ENCODE measurements around the gene TEKT3.

GRCh38 chr17:15361151-15361550 lies 19.8 kb upstream of the TEKT3 start:
- TF ChIP-seq POLR2A (IDR thresholded peaks at IDR 0.05; ENCODE audit: extremely low read depth, insufficient read length), result no peak
- no peak for TF ChIP-seq CTCF (IDR thresholded peaks at IDR 0.05; ENCODE audit: low read depth, low read length)
- no peak for TF ChIP-seq MAX (IDR thresholded peaks at IDR 0.05; ENCODE audit: low read depth, low read length)

Measured in NB4 (cell line).